Fibroblast of skin of scalp (primary cell): Measurements from ENCODE around the gene ARAP1.

Experiments used
- DNase-seq: peaks from one replicate; pipeline ENCODE4 v3.0.0-alpha.2; 2013

ARAP1 gene

GRCh38 chr11:72702577-72703241, 49.5 kb downstream of the ARAP1 start:
- DNase-seq = no peak

GRCh38 chr11:72702096-72702495, 50.1 kb downstream of the ARAP1 start:
- no peak for DNase-seq

GRCh38 chr11:72701466-72701865, 50.7 kb downstream of the ARAP1 start:
- DNase-seq = no peak

- DNase-seq = peak; percentile 38
These were observed 52.1 kb downstream of the ARAP1 start for GRCh38 chr11:72700146-72700545.

GRCh38 chr11:72697814-72698213, 54.4 kb downstream of the ARAP1 start:
- no peak for DNase-seq

GRCh38 chr11:72696866-72697700, 55.1 kb downstream of the ARAP1 start:
- DNase-seq = no peak

- no peak for DNase-seq
These were observed 56.9 kb downstream of the ARAP1 start for GRCh38 chr11:72695354-72695753.

GRCh38 chr11:72693271-72693968, 58.8 kb downstream of the ARAP1 start:
- no peak for DNase-seq

GRCh38 chr11:72692498-72693237, 59.5 kb downstream of the ARAP1 start:
- no peak for DNase-seq

GRCh38 chr11:72690166-72690565, 62.0 kb downstream of the ARAP1 start:
- no peak for DNase-seq

GRCh38 chr11:72688929-72689328, 63.3 kb downstream of the ARAP1 start:
- no peak for DNase-seq

GRCh38 chr11:72688486-72688885, 63.7 kb downstream of the ARAP1 start:
- DNase-seq = no peak

- no peak for DNase-seq
These were observed 64.9 kb downstream of the ARAP1 start for GRCh38 chr11:72687326-72687725.

- peak; percentile 45 for DNase-seq
These were observed 65.5 kb downstream of the ARAP1 start for GRCh38 chr11:72686639-72687220.

GRCh38 chr11:72685560-72686480, 66.4 kb downstream of the ARAP1 start:
- peak; percentile 57 for DNase-seq

GRCh38 chr11:72684236-72684912, 67.8 kb downstream of the ARAP1 start:
- peak; percentile 60 for DNase-seq

GRCh38 chr11:72683782-72684200, 68.4 kb downstream of the ARAP1 start:
- DNase-seq = peak; percentile 30

- DNase-seq = no peak
These were observed 69.4 kb downstream of the ARAP1 start for GRCh38 chr11:72682858-72683243.

GRCh38 chr11:72682238-72682857, 69.9 kb downstream of the ARAP1 start:
- DNase-seq = no peak
